Liver (tissue), 3 donors: Measurements from ENCODE around the gene TTC28.

Source experiments
- EGR1 ChIP-seq, 2 donors: IDR thresholded peaks; 2 replicates each; pipeline ENCODE4 v1.6.1; 2016 to 2018; ENCODE audit warnings: antibody characterized with exemption in 2 of 2, low read depth in 2 of 2
- HNF4A ChIP-seq, 2 donors: conservative IDR thresholded peaks; 2 replicates each; pipeline ENCODE4 v1.6.1; 2016; ENCODE audit warnings: antibody characterized with exemption in 2 of 2, mild to moderate bottlenecking in 2 of 2
- JUND ChIP-seq, 2 donors: IDR thresholded peaks; 2 replicates each; pipeline ENCODE4 v1.6.1; 2016; ENCODE audit warnings: antibody characterized with exemption in 2 of 2
- TAF1 ChIP-seq: conservative IDR thresholded peaks from 2 replicates; pipeline ENCODE4 v1.6.1; 2016; ENCODE audit warnings: antibody characterized with exemption, mild to moderate bottlenecking
- YY1 ChIP-seq: IDR thresholded peaks from 2 replicates; pipeline ENCODE4 v1.6.1; 2016; ENCODE audit warnings: antibody characterized with exemption, mild to moderate bottlenecking
- TF ChIP-seq, protein P1 (sequence below): IDR thresholded peaks from 2 replicates; pipeline ENCODE4 v1.6.1; 2016; ENCODE audit warnings: antibody characterized with exemption
- TF ChIP-seq, protein P2 (sequence below): fragments of 150-350 bp; IDR thresholded peaks from 2 replicates; pipeline ENCODE4 v1.5.1; 2017; ENCODE audit warnings: improper control_type of control experiment, low read depth, low read length; ENCODE audit not compliant: missing input control
- TF ChIP-seq, protein P3 (sequence below): IDR thresholded peaks from 2 replicates; pipeline ENCODE4 v1.6.1; 2016; ENCODE audit warnings: antibody characterized with exemption
- TF ChIP-seq, protein P4 (sequence below): IDR thresholded peaks from 2 replicates; pipeline ENCODE4 v1.6.1; 2016; ENCODE audit warnings: antibody characterized with exemption, mild to moderate bottlenecking
- donor health status: healthy.
- donor health status: healthy.

DNA sequence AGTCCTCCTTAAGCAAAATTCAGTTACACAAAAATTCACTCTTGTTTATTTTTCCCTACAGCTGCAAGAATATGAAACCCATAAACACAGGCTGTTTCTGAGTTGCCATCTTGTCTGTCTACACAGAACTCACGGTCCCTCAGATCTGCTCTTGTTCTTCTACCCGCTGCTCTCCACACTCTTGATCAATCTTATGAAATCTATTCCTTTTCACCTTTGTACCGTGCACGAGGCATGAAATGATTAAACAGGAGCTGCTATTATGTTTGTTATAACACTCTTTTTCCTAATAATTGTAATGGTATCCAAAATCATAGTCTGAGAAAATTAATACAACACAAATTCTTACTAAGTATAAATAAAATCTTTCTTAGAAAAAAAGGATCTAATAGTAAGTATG is 494.5 kb downstream of the TTC28 start:
- TF ChIP-seq TAF1 (no peak), JUND (IDR thresholded peaks at IDR 0.05) (no peak), EGR1 (IDR thresholded peaks at IDR 0.05; ENCODE audit: low read depth in 2 of 2) (no peak), HNF4A (conservative IDR thresholded peaks at IDR 0.05) (peak; percentile 71 to 80), YY1 (no peak)
- TF ChIP-seq, protein P1, sequence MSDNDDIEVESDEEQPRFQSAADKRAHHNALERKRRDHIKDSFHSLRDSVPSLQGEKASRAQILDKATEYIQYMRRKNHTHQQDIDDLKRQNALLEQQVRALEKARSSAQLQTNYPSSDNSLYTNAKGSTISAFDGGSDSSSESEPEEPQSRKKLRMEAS, result no peak
- TF ChIP-seq, protein P2, sequence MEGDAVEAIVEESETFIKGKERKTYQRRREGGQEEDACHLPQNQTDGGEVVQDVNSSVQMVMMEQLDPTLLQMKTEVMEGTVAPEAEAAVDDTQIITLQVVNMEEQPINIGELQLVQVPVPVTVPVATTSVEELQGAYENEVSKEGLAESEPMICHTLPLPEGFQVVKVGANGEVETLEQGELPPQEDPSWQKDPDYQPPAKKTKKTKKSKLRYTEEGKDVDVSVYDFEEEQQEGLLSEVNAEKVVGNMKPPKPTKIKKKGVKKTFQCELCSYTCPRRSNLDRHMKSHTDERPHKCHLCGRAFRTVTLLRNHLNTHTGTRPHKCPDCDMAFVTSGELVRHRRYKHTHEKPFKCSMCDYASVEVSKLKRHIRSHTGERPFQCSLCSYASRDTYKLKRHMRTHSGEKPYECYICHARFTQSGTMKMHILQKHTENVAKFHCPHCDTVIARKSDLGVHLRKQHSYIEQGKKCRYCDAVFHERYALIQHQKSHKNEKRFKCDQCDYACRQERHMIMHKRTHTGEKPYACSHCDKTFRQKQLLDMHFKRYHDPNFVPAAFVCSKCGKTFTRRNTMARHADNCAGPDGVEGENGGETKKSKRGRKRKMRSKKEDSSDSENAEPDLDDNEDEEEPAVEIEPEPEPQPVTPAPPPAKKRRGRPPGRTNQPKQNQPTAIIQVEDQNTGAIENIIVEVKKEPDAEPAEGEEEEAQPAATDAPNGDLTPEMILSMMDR, result no peak
- TF ChIP-seq, protein P3, sequence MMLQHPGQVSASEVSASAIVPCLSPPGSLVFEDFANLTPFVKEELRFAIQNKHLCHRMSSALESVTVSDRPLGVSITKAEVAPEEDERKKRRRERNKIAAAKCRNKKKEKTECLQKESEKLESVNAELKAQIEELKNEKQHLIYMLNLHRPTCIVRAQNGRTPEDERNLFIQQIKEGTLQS, result no peak
- TF ChIP-seq, protein P4, sequence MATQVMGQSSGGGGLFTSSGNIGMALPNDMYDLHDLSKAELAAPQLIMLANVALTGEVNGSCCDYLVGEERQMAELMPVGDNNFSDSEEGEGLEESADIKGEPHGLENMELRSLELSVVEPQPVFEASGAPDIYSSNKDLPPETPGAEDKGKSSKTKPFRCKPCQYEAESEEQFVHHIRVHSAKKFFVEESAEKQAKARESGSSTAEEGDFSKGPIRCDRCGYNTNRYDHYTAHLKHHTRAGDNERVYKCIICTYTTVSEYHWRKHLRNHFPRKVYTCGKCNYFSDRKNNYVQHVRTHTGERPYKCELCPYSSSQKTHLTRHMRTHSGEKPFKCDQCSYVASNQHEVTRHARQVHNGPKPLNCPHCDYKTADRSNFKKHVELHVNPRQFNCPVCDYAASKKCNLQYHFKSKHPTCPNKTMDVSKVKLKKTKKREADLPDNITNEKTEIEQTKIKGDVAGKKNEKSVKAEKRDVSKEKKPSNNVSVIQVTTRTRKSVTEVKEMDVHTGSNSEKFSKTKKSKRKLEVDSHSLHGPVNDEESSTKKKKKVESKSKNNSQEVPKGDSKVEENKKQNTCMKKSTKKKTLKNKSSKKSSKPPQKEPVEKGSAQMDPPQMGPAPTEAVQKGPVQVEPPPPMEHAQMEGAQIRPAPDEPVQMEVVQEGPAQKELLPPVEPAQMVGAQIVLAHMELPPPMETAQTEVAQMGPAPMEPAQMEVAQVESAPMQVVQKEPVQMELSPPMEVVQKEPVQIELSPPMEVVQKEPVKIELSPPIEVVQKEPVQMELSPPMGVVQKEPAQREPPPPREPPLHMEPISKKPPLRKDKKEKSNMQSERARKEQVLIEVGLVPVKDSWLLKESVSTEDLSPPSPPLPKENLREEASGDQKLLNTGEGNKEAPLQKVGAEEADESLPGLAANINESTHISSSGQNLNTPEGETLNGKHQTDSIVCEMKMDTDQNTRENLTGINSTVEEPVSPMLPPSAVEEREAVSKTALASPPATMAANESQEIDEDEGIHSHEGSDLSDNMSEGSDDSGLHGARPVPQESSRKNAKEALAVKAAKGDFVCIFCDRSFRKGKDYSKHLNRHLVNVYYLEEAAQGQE, result no peak
